RWPE1 (cell line): ENCODE data around the gene STXBP3.

Source experiments
- CTCF ChIA-PET: fragments of 350-600 bp; sonication (Branson Sonifier 250); formaldehyde crosslinking; extraction: SDS; loops from one replicate; lab custom pipeline; 2021; lab: Yijun Ruan, JAX
- POLR2A ChIA-PET: fragments of 400-600 bp; formaldehyde crosslinking; extraction: SDS; loops from one replicate; lab custom pipeline; 2020; ENCODE audit warnings: antibody characterized with exemption; ENCODE audit not compliant: low non-redundant PET; lab: Yijun Ruan, JAX
- DNase-seq: peaks from one replicate; pipeline ENCODE4 v3.0.0; 2012; ENCODE audit warnings: low spot score
- H3K27ac ChIP-seq: fragments of 450-650 bp; 2 replicates; pipeline ENCODE4 v1.5.1; 2017
- CTCF ChIP-seq: fragments of 450-650 bp; conservative IDR thresholded peaks from 2 replicates; pipeline ENCODE4 v1.5.1; 2017; ENCODE audit warnings: low read depth, mild to moderate bottlenecking

STXBP3 gene

DNA sequence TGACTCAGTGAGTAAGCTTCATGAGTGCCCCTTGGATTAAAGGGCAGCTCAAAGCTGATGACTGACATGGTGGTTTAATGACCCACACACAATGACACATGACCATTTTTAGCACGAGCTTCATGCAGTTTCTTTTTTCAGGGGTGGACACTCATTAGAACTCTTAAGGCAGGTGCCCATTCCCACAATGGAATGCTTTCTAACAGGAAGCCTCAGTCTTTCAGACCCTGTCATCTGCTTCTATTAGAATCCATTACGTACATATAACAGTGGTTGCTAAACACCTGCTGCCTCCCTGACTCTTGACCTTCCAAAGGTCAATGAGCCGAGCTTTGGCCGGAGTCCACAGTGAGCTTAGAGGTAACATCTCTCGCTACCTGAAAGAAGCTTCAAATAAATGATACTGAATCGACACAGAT is 83.0 kb downstream of the STXBP3 start:
- no peak for TF ChIP-seq CTCF
- ChIA-PET POLR2A (no interaction called here), CTCF (interaction anchor here (0.6 to 5.5 kb wide), 3 partner anchors 47 to 1993 kb away, joined by 3 to 36 read pairs (median 4); partner anchors contain the start of gene GPSM2)
- DNase-seq, result no peak
- H3K27ac ChIP-seq, result peak overlapping the region; percentile 100

GRCh38 chr1:108830119-108831008 is 83.9 kb downstream of the STXBP3 start:
- DNase-seq, result peak; percentile 73
- CTCF ChIA-PET, result interaction anchor here (0.7 to 5.5 kb wide), 3 partner anchors 46 to 68 kb away, joined by 3 to 36 read pairs (median 3); partner anchors contain the start of gene GPSM2
- peak overlapping the region; percentile 100 for H3K27ac ChIP-seq
- no peak for TF ChIP-seq CTCF
- POLR2A ChIA-PET, result interaction anchor here (0.6 kb wide), 1 partner anchor 50 kb away, joined by 4 read pairs; no protein-coding TSS in a partner anchor

DNA sequence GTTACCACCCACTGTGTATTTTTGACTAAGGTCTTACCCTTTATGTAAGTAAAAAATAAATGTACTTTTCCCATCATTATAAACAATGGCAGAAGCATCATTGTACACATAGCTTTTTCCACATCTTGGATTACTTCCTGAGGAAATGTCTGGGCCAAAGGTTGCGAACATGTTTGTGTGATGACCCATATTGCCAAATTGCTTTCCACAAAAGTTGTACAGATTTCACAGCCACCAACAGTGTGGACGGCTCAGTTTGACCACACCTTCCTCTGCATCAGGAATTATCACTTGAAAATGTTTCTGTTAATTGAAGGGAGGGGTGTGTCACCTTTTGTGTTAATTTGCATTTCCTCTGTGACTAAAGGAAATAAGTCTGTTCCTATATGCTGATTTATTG is 84.8 kb downstream of the STXBP3 start:
- POLR2A ChIA-PET, result interaction anchor here (0.6 kb wide), 1 partner anchor 49 kb away, joined by 4 read pairs; no protein-coding TSS in a partner anchor
- peak overlapping the region; percentile 100 for H3K27ac ChIP-seq

DNA sequence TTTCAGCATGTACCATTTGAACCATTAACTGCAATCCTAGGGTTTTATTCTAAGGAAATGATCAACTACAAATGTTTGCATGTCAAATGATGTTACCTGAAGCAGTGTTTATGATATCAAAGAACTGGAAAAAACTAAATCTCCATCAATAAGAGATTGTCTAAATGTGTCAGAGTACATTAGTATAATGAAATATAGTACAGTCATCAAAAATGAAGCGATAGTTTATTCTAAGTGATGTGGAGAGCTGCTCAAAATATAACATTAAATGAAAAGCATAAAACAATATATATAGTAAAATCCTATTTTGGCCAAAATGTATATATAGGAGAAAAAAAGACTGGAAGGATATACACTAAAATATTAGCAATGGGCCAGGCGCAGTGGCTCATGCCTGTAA is 86.5 kb downstream of the STXBP3 start:
- no peak for DNase-seq
- TF ChIP-seq CTCF, result no peak
- ChIA-PET POLR2A (no interaction called here), CTCF (no interaction called here)
- peak overlapping the region; percentile 50 for H3K27ac ChIP-seq

More for the DNA sequence above, 84.8 kb downstream of the STXBP3 start:
- CTCF ChIA-PET, result interaction anchor here (0.7 to 5.5 kb wide), 3 partner anchors 38 to 67 kb away, joined by 3 to 36 read pairs (median 3); no protein-coding TSS in a partner anchor
- TF ChIP-seq CTCF, result no peak
- peak; percentile 27 for DNase-seq

GRCh38 chr1:108841703-108842102 is 95.2 kb downstream of the STXBP3 start:
- no peak for TF ChIP-seq CTCF
- ChIA-PET POLR2A (no interaction called here), CTCF (no interaction called here)
- DNase-seq, result no peak
- H3K27ac ChIP-seq, result no peak overlapping the region

GRCh38 chr1:108842525-108843181 is 96.2 kb downstream of the STXBP3 start:
- ChIA-PET POLR2A (no interaction called here), CTCF (interaction anchor here (0.9 kb wide), 1 partner anchor 14 kb away, joined by 3 read pairs; no protein-coding TSS in a partner anchor)
- H3K27ac ChIP-seq, result no peak overlapping the region
- no peak for DNase-seq
- TF ChIP-seq CTCF, result no peak
